Tibial artery (tissue), 4 donors: ENCODE data around the gene APEH.

ENCODE experiments used
- DNase-seq, 2 donors: peaks; one replicate each; pipeline ENCODE4 v3.0.0-alpha.2; 2019
- H3K27ac ChIP-seq, 2 donors: fragments of 200-600 bp; sonication (generic) in 1 of 2; 1 replicate in 1 of 2; 2 replicates in 1 of 2; pipeline ENCODE4 v1.5.1; 2018 to 2019; ENCODE audit warnings: mild to moderate bottlenecking in 1 of 2
- H3K27me3 ChIP-seq, 2 donors: fragments of 200-600 bp; sonication (generic) in 1 of 2; one replicate each; pipeline versions ENCODE4 v1.5.1 to v1.6.0; 2016 to 2019
- H3K36me3 ChIP-seq, 3 donors: fragments of 200-600 bp; sonication (generic) in 2 of 3; one replicate each; pipeline ENCODE4 v1.5.1; 2016 to 2019; ENCODE audit warnings: mild to moderate bottlenecking in 2 of 3
- H3K4me1 ChIP-seq, 4 donors: fragments of 200-600 bp; sonication (generic) in 2 of 4; 1 replicate in 3 of 4; 2 replicates in 1 of 4; pipeline ENCODE4 v1.5.1; 2016 to 2019
- H3K4me3 ChIP-seq, 2 donors: fragments of 200-600 bp; sonication (generic) in 1 of 2; 1 replicate in 1 of 2; 2 replicates in 1 of 2; pipeline ENCODE4 v1.5.1; 2018 to 2019; ENCODE audit warnings: mild to moderate bottlenecking in 2 of 2
- H3K9me3 ChIP-seq, 3 donors: fragments of 200-600 bp; sonication (generic) in 1 of 3; one replicate each; pipeline ENCODE4 v1.5.1; 2016 to 2019
- intact Hi-C: fragments of 100-400 bp; cut with DNase I; formaldehyde crosslinking; loops from one replicate; pipeline ENCODE4 v1.15.0; 2023; ENCODE audit warnings: low total_unique reads
- TF ChIP-seq, protein P1 (sequence below), 2 experiments: fragments of 200-600 bp in 1 of 2; fragments of 450-650 bp in 1 of 2; IDR thresholded peaks; one replicate each; pipeline ENCODE4 v1.5.1; 2017 to 2019; ENCODE audit warnings: antibody characterized with exemption in 2 of 2, mild to moderate bottlenecking in 1 of 2, moderate library complexity in 1 of 2

The APEH gene

DNA sequence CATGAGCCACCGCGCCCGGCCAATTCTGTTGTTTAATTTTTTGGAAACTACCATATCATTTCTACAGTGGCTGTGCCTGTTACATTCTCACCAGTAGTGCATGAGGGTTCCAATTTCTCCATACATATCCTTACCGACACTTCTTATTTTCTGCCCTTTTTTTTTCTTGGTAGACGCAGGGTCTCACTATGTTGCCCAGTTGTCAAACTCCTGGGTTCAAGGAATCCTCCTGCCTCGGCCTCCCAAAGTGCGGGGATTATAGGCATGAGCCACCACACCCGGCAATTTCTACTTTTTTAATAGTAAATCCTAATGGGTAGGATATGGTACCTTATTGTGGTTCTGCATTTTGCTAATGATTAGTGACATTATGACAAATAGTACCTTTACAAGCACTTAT lies 35.7 kb downstream of the APEH start:
- no peak overlapping the region for H3K27ac ChIP-seq
- no peak overlapping the region for H3K4me3 ChIP-seq
- TF ChIP-seq, protein P1, sequence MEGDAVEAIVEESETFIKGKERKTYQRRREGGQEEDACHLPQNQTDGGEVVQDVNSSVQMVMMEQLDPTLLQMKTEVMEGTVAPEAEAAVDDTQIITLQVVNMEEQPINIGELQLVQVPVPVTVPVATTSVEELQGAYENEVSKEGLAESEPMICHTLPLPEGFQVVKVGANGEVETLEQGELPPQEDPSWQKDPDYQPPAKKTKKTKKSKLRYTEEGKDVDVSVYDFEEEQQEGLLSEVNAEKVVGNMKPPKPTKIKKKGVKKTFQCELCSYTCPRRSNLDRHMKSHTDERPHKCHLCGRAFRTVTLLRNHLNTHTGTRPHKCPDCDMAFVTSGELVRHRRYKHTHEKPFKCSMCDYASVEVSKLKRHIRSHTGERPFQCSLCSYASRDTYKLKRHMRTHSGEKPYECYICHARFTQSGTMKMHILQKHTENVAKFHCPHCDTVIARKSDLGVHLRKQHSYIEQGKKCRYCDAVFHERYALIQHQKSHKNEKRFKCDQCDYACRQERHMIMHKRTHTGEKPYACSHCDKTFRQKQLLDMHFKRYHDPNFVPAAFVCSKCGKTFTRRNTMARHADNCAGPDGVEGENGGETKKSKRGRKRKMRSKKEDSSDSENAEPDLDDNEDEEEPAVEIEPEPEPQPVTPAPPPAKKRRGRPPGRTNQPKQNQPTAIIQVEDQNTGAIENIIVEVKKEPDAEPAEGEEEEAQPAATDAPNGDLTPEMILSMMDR (IDR thresholded peaks at IDR 0.05) = no peak
- no peaks in the 10 kb centered on the region for H3K27me3 ChIP-seq
- no peaks in the 10 kb centered on the region for H3K9me3 ChIP-seq
- no peaks in the 10 kb centered on the region for H3K4me1 ChIP-seq
- no peak for DNase-seq
- intact Hi-C loops = loop anchor here (10.0 kb wide), 1 partner anchor 105 kb away; the partner anchor contains the start of gene UBA7
- H3K36me3 ChIP-seq = peaks cover 16 to 79% (median 19%) of the 10 kb centered on the region in 3 donors

DNA sequence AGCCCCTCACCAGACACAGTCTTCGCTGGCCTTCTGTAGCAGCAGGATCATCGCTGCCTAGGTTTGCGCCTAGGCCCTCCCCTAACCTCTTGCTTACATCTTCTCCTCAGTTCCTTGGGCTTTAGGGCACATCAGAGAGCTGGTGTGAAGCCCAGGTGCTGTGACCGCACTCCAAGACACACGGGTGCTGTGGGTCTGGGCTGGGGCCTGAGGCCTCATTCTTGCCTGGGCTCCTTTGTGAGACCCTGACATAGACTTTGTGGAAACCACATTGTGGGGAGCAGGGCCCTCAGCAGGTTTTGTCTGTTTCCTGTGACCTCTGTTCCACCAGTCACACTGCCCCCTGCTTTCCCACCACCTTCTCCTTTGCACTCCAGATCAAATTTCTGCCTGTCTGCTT lies 37.3 kb downstream of the APEH start:
- TF ChIP-seq, protein P1 (IDR thresholded peaks at IDR 0.05) = no peak
- Histone ChIP-seq H3K27ac (no peak overlapping the region), H3K4me1 (no peaks in the 10 kb centered on the region), H3K36me3 (peaks cover 10 to 79% (median 20%) of the 10 kb centered on the region in 3 donors), H3K27me3 (no peaks in the 10 kb centered on the region), H3K9me3 (no peaks in the 10 kb centered on the region), H3K4me3 (no peak overlapping the region)
- DNase-seq = no peak
- intact Hi-C loops = no loop called here

DNA sequence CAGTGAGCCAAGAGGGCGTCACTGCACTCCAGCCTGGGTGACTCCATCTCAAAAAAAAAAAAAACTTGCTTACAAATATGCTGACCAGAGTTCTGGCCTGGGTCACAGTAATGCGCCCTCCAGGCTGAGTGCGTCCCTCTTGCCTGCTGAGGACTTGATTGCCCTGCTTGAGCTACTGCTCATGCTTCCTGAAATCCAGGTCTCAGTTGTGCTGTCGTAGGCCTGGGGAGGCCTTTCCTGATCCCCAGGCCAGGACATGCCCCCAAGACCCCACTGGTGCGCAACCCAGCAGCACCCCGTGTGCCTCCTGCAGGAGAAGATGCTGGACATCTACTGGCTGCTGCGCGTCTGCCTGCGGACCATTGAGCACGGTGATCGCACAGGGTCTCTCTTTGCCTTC lies 38.0 kb downstream of the APEH start:
- no peak overlapping the region for H3K4me3 ChIP-seq
- peaks cover 10 to 78% (median 16%) of the 10 kb centered on the region in 3 donors for H3K36me3 ChIP-seq
- no peaks in the 10 kb centered on the region for H3K4me1 ChIP-seq
- TF ChIP-seq, protein P1 (IDR thresholded peaks at IDR 0.05) = no peak
- no peak for DNase-seq
- intact Hi-C loops = no loop called here
- H3K27ac ChIP-seq = no peak overlapping the region
- H3K9me3 ChIP-seq = no peaks in the 10 kb centered on the region
- H3K27me3 ChIP-seq = no peaks in the 10 kb centered on the region

- DNase-seq = peak in 1 of 2 donors; percentile 53
- intact Hi-C loops = no loop called here
- no peak overlapping the region for H3K4me3 ChIP-seq
Measured at GRCh38 chr3:49712631-49713317, 38.6 kb downstream of the APEH start.

DNA sequence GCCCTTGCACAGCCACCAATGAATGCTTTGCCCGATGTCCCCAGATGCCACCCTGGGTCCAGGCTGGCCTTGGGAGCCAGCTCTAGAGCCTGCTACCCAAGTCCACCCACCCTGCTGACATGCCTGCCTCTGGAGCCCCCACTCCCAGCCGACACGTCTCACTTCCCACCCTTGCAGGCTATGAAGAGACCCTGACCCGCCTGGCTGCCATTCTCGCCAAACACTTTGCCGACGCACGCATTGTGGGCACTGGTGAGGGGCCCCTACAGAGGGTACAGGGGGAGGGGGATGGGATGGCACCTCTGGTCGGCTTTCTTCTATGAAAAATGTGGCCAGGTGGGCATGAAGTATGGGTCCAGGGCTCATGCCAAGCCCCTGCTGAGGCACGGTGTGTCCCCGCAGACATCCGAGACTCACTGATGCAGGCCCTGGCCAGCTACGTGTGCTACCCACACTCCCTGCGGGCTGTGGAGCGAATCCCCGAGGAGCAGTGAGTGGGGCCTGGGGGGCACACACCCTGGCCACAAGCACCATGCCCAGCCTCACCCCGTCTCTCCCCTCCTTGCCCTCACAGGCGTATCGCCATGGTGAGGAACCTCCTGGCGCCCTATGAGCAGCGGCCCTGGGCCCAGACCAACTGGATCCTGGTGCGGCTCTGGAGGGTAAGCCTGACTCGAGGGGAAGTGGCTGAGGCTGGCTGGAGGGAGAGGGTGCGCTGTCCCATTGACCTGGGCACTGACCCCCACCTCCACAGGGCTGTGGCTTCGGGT lies 39.4 kb downstream of the APEH start:
- Histone ChIP-seq H3K27me3 (no peaks in the 10 kb centered on the region), H3K27ac (no peak overlapping the region), H3K4me1 (peaks cover 0 to 5% (median 1%) of the 10 kb centered on the region in 4 donors), H3K36me3 (peaks cover 10 to 64% (median 16%) of the 10 kb centered on the region in 3 donors), H3K9me3 (no peaks in the 10 kb centered on the region), H3K4me3 (no peak overlapping the region)
- TF ChIP-seq, protein P1 (IDR thresholded peaks at IDR 0.05) = no peak
- intact Hi-C loops = no loop called here
- DNase-seq = no peak

More at GRCh38 chr3:49712631-49713317, 38.6 kb downstream of the APEH start:
- no peak overlapping the region for H3K27ac ChIP-seq
- no peaks in the 10 kb centered on the region for H3K27me3 ChIP-seq
- no peaks in the 10 kb centered on the region for H3K9me3 ChIP-seq
- TF ChIP-seq, protein P1 (IDR thresholded peaks at IDR 0.05) = no peak
- no peaks in the 10 kb centered on the region for H3K4me1 ChIP-seq
- peaks cover 10 to 72% (median 16%) of the 10 kb centered on the region in 3 donors for H3K36me3 ChIP-seq
